H7 (cell line): ENCODE data around the gene RPL21. TPM values are rescaled to one million over a fixed set of nuclear protein-coding genes. Genes with fewer than 3 reads are reported as not detected.

Experiments
- DNase-seq: peaks from one replicate; pipeline ENCODE4 v3.0.0; 2012
- H3K27me3 ChIP-seq: 2 replicates; pipeline ENCODE4 v1.6.0; 2011; ENCODE audit warnings: mild to moderate bottlenecking, low read length; ENCODE audit not compliant: control insufficient read depth, insufficient read depth
- H3K36me3 ChIP-seq: replicated peaks from 2 replicates; pipeline ENCODE4 v1.5.1; 2011; ENCODE audit warnings: low read length; ENCODE audit not compliant: control insufficient read depth, insufficient read depth
- H3K4me3 ChIP-seq: 2 replicates; pipeline ENCODE4 v1.5.1; 2011; ENCODE audit warnings: low read depth, mild to moderate bottlenecking, control low read depth, low read length, moderate library complexity; ENCODE audit not compliant: insufficient read depth
- total RNA-seq: library from RNA; depleted of rRNA; stranded (reverse); fragments of >200 nt; shearing (Covaris generic); gene quantifications from 2 replicates; pipeline ENCODE4 v1.2.3, GENCODE V29; 2014

Gene RPL21
- total RNA-seq, 1 experiment from 2014 or later = 1,511 TPM

DNA sequence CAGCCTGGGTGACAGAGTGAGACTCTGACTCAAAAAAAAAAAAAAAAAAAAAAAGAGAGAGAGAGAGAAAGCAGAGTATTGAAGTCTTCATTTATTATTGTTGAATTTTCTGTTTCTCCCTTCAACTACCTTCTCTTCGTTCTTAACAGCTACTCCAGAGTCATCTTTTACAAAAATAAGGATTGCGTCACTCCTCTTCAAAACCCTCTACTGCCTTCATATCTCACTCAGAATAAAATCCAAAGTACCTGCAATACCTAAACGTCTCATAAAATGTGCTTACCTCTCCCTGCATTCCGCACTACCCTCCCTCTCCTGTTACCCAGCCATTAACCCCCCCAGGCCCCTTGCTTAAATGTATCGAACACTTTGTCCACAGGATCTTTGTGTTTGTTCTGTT, 17.4 kb upstream of the RPL21 start:
- Histone ChIP-seq H3K36me3 (no peaks in the 10 kb centered on the region), H3K27me3 (no peaks in the 10 kb centered on the region), H3K4me3 (no peak overlapping the region)
- DNase-seq = no peak

DNA sequence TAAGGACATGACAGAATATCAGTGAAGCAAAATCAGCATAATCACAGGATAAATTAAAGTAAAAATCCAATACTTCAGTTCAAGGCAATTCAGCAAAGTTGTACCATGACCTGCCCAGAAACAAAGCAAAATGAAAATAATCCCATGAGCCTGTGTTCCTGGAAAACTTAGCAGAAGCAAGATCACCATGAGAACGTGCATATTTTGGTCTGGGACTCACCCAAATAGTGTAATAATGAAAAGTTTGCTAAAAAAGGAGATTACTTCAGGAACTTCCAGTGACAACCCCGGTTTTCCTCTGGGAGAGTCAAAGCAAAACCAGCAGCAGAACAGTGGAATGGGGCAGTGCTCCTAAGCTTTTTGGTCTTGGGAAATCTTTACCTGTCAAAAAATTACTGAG, 14.9 kb upstream of the RPL21 start:
- H3K27me3 ChIP-seq = no peaks in the 10 kb centered on the region
- H3K4me3 ChIP-seq = no peak overlapping the region
- DNase-seq = no peak
- H3K36me3 ChIP-seq = no peaks in the 10 kb centered on the region

DNA sequence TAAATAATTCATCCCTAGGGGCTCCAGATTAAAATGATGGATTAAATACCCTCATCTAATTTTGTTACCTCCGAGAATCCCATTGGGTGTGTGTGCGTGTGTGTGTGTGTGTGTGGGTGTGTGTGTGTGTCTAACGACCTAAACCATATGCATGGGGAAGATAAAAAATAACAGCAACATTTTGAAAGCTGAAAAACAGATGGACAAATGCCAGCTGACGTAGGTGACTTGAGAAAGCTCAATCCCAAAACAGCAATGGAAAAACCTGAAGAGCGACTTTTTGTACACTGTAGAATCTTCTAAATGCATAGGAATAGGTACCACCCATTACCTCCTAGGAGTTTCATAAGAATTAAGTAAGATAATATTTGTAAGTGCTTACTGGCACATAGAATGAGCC, 8.7 kb upstream of the RPL21 start:
- no peaks in the 10 kb centered on the region for H3K27me3 ChIP-seq
- DNase-seq = no peak
- H3K36me3 ChIP-seq = no peaks in the 10 kb centered on the region
- H3K4me3 ChIP-seq = no peak overlapping the region

DNA sequence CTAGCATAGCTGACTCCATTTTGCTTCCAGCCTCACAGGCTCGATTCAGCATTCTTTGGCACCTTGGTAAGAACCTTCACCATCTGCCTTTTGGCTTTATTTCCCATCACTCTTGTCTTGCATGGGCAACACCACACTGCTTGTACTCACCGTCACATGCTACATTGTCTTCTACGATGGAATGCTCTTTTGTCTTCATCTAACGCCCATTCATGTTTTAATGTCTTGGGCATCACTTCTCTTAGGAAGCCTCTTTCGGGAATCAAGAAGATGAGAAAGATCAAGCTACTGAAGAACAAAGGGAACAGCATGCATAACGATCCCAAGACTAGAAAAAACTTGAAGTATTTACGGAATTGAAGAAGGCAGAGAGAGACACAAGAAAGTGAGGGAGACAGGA, 5.7 kb upstream of the RPL21 start:
- H3K4me3 ChIP-seq = no peak overlapping the region
- DNase-seq = no peak
- H3K36me3 ChIP-seq = no peaks in the 10 kb centered on the region
- H3K27me3 ChIP-seq = no peaks in the 10 kb centered on the region

DNA sequence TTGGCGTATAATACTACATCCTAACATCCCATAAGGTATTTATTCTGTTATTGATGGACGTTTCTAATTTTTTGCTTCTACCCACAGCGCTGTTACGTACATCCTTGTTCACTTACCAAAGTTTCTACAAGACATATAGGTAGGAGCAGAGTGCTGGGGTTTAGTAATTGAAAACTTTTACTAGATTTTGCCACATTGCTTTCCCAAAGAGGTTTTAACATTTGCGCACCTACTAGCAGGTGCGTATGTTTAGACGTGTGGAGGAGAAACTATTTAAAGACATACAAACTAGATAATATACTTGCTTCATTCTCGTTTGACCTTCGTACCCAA, 559 bp upstream of the RPL21 start:
- H3K27me3 ChIP-seq = no peaks in the 10 kb centered on the region
- H3K4me3 ChIP-seq = peak overlapping the region; percentile 97
- peaks cover 17% of the 10 kb centered on the region for H3K36me3 ChIP-seq
- DNase-seq = no peak

DNA sequence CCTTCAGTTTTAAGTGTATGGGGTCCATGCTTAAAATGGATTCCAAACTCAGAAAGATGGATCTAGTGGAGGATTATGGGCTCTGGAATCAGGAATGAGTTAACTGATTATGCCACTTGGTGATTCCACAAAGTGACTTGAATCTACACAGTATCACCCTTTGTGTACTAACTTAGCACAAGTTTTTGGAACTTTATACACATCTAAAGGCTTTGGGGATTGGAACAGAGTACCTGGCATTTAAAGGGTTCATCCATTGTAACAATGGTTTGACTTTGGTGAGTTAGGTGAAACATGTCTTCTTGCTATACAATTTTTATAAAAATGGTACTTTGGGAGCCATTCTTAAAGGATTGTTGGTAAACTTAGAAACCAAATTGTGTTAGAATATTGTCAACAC, 1.1 kb downstream of the RPL21 start:
- DNase-seq = no peak
- Histone ChIP-seq H3K36me3 (peaks cover 23% of the 10 kb centered on the region), H3K27me3 (no peaks in the 10 kb centered on the region), H3K4me3 (peak overlapping the region; percentile 97)

DNA sequence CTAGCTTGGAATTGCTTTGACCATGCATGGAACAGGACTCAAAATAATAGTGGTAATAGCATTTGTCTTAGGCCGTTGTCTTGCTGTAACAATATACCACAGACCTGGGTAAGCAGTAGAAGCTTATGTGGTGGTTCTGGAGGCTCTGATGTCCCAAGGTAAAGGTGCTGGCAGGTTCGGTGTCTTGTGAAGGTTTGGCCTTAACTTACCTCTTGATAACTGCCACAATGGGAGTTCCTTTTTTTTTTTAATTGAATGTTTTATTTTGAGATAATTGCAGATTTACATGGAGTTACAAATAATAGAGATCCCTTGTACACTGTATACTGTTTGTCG, 5.8 kb downstream of the RPL21 start:
- H3K36me3 ChIP-seq = peaks cover 26% of the 10 kb centered on the region
- no peak for DNase-seq
- H3K4me3 ChIP-seq = no peak overlapping the region
- H3K27me3 ChIP-seq = no peaks in the 10 kb centered on the region

DNA sequence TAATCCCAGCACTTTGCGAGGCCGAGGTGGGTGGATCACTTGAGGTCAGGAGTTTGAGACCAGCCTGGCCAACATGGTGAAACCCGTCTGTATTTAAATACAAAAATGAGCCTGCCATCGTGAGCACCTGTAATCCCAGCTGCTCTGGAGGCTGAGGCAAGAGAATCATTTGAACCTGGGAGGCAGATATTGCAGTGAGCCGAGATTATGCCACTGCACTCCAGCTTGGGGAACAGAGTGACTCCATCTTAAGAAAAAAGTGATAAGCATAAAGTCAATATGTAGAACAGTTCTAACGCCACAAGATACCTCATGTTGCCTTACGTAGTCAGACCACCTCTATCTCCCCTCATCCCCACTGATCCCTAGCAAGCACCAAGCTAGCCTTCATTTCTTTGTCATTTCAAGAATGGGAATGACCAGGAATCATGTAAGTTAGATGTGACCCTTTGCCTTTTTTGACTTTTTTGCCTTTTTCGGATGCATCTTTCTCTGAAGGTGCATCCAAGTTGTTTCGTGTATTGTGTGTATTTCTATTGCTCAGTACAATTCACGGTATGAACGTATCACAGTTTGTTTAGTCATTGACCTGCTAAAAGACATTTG, 6.4 kb downstream of the RPL21 start:
- Histone ChIP-seq H3K4me3 (no peak overlapping the region), H3K27me3 (no peaks in the 10 kb centered on the region), H3K36me3 (peaks cover 26% of the 10 kb centered on the region)
- no peak for DNase-seq

DNA sequence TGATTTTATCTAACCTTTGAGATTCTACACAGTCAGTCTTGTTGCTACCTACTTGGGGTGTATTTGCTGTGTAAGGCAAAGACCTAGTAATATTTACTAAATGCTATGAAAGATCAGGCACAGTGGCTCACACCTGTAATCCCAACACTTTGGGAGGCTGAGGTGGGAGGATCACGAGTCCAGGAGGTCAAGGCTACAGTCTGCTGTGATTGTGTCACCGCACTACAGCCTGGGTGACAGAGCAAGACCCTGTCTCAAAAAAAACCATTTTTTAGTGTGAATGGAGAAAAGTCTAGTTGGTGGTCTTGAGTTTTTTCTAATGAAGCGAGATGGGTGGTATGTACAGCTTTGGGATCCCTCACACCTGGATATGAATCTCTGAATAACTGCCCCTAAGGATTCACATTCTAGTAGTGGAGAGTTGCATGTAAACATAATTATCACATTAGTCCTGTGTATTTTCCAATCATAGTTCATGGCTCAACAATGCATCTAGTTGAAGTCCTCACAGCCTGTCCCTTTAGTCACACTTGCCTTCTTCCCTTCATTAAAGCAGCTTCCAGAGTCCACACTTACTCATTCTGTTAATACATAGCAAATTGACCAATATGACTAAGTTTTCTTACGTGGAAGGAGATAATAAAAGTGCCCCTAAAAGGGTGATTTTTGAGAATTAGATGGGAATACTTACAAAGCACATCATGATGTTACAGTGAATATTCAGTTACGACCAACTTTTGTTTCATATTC, 7.5 kb downstream of the RPL21 start:
- H3K27me3 ChIP-seq = no peaks in the 10 kb centered on the region
- H3K4me3 ChIP-seq = no peak overlapping the region
- no peak for DNase-seq
- H3K36me3 ChIP-seq = peaks cover 20% of the 10 kb centered on the region

DNA sequence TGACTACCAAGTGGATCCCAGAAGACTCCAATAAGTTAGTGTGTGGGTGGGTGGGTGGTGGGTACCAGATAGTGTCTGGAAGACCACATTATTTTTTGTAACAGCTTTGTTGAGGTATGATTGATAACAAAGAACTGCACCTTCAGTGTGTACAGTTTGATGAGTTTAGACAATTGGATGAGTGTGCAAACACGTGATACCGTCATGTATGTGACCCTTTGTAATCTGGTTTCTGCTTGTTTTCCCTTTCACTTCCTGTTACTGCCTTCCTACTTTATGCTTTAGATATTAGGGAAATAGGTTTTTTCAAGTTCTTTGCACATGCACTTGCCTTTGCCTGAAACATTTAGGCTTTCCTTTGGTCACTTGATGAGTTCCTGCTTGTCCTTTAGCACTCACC, 8.5 kb downstream of the RPL21 start:
- DNase-seq = no peak
- Histone ChIP-seq H3K27me3 (no peaks in the 10 kb centered on the region), H3K4me3 (no peak overlapping the region), H3K36me3 (peaks cover 12% of the 10 kb centered on the region)

DNA sequence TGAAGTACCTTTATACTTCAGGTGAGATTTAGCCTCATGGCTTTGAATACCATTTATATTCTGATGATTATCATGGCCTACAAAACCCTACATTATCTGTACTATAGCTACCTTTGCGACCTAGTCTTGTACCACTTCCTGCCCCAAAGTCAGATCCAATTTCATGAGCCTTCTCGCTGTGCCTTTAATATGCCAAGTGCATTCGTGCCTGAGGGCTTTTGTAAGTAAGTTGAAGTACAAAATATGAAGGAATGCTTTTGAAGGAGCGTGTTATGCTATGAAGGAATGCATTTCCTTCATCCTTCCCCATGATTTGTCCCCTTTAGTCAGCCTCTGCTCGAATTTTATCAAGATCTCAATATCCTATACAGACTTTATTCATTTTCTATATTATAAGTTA, 10.0 kb downstream of the RPL21 start:
- DNase-seq = no peak
- Histone ChIP-seq H3K27me3 (no peaks in the 10 kb centered on the region), H3K36me3 (peaks cover 8% of the 10 kb centered on the region; the same call in 1 of the 2 replicates), H3K4me3 (no peak overlapping the region)

DNA sequence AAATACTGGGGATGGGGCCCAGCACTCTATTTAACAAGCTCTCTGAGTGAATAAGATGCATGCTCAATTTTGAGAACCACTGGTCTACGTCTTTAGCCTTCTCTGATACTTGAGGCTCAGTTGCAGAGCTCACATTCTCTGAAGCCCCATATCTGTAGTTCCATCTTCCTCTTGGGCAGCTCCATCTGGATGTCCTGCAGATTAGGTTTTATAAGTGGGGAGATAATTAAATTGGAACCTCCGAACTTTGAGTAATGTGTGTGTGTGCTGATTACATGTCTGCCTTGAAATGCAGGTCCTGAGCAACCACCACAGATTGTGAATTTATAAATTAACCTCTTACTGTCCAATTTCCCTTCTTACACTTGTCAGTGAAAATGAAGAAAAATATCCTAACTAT, 12.1 kb downstream of the RPL21 start:
- DNase-seq = no peak
- H3K36me3 ChIP-seq = no peaks in the 10 kb centered on the region
- H3K4me3 ChIP-seq = no peak overlapping the region
- no peaks in the 10 kb centered on the region for H3K27me3 ChIP-seq

DNA sequence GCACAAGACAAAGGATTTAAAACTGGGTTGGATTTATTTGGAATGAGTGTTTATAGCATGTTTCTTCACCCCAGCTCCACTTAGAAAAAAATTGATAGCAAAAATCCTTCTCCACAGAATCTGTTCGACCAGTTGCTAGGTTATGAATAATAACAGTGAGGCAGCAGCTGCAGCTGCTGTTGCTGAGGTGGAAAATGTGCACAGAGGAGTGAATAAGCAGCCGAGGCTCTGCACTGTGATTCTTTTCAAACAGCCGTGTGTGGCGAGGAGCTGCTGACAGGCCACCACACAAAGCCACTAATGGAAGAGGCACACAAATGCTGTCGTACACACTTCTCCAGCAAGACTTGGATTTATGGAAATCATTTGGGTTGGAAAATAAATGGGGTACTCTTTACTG, 12.8 kb downstream of the RPL21 start:
- Histone ChIP-seq H3K27me3 (peaks cover 2% of the 10 kb centered on the region; the same call in 1 of the 2 replicates), H3K4me3 (no peak overlapping the region), H3K36me3 (no peaks in the 10 kb centered on the region; the same call in 1 of the 2 replicates)
- DNase-seq = no peak

DNA sequence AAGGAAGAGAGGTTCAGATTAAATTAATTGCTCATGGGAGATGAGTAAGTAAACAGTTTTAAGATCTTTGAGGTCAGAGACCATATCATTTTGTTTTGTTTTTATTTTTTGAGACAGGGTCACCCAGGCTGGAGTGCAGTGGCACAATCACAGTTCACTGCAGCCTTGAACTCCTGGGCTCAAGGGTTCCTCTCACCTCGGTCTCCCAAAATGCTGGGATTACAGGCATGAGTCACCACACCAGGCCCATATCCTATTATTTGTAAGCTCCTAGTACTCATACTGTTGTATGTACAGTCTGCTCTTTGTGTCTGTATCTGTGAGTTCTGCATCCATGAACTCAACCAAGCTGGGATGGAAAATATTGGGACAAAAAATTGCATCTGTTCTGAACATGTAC, 13.3 kb downstream of the RPL21 start:
- Histone ChIP-seq H3K4me3 (no peak overlapping the region), H3K27me3 (peaks cover 2% of the 10 kb centered on the region; the same call in 1 of the 2 replicates), H3K36me3 (no peaks in the 10 kb centered on the region; the same call in 1 of the 2 replicates)
- no peak for DNase-seq

DNA sequence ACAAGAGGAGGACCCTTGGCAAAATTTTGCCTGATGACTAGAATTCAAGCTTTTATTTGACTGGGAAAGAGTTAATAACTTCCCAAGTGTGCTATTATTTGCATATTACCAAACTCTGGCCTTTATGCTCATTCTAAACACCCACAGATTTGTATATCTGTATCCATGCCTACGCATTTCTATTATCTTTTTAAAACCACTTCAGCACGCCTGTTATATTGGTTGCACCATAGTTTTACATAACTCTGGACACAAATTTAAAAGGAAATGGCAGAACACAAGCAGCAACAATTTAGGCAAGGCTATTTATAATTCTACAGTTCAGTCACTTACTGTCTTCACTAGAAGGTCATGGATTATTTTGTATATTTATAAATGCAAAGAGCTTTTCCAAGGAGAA, 15.6 kb downstream of the RPL21 start:
- Histone ChIP-seq H3K27me3 (peaks cover 13% of the 10 kb centered on the region), H3K36me3 (no peaks in the 10 kb centered on the region; the same call in 1 of the 2 replicates), H3K4me3 (no peak overlapping the region)
- DNase-seq = no peak
